ENCODE data around the gene SNRK. TPM values are rescaled to one million over a fixed set of nuclear protein-coding genes. Genes with fewer than 3 reads are reported as not detected.

SNRK gene
- total RNA-seq, 1 donor from 2014 or later: 50.6 TPM

DNA sequence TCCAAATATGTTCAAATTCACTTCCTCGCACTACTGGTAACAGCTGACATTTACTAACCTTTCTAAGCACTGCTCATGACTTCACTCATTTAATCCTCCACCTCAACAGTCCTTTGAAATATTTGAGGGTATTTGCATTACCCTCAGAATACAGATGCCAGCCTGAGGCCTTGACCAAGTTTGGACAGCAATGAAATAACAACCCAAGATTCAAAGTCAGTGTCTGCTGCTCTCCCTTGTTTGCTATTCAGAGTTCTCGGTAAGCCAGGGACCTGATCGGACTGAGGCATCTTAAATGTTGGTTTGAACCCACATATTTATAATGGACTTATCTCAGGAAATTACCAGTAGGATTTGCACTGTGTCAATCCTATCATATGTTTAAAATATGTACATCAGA, 19.9 kb upstream of the SNRK start:
- Histone ChIP-seq H3K4me1 (ENCODE audit: control insufficient read depth in 3 of 3, insufficient read depth in 3 of 3, low read length in 3 of 3) (no peaks in the 10 kb centered on the region), H3K9me3 (ENCODE audit: control insufficient read depth in 3 of 3, low read length in 3 of 3) (no peaks in the 10 kb centered on the region)

DNA sequence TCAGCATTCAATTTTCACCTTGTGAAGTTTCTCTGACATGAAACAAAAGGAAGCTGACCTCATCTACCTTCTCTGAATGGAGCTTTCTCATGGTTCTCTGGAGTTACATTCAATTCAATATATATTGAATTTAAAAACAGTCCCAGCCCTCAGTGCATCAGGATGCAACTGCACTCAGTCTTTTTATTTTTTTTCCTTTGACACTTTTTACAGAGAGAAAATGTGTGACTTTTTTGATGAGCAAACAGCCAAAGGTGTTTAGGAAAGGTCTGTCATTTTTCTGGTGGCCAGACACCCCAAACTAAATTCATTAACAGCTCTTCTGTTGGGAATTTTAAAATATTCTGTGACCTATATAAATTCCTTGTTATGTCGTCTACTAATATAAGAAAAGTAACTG, 19.3 kb upstream of the SNRK start:
- Histone ChIP-seq H3K4me3 (ENCODE audit: low read length in 3 of 3) (no peak overlapping the region), H3K36me3 (ENCODE audit: control insufficient read depth in 3 of 3, insufficient read depth in 3 of 3, low read length in 3 of 3) (no peaks in the 10 kb centered on the region), H3K4me1 (ENCODE audit: control insufficient read depth in 3 of 3, insufficient read depth in 3 of 3, low read length in 3 of 3) (no peaks in the 10 kb centered on the region)

More for the DNA sequence above, 19.9 kb upstream of the SNRK start:
- Histone ChIP-seq H3K36me3 (ENCODE audit: control insufficient read depth in 3 of 3, insufficient read depth in 3 of 3, low read length in 3 of 3) (no peaks in the 10 kb centered on the region), H3K27me3 (ENCODE audit: control insufficient read depth in 3 of 3, insufficient read depth in 3 of 3, low read length in 3 of 3) (no peaks in the 10 kb centered on the region), H3K9ac (ENCODE audit: low read depth in 1 of 3, low read length in 3 of 3) (no peak overlapping the region), H3K4me3 (ENCODE audit: low read length in 3 of 3) (no peak overlapping the region), H3K27ac (ENCODE audit: low read depth, low read length) (no peak overlapping the region)

DNA sequence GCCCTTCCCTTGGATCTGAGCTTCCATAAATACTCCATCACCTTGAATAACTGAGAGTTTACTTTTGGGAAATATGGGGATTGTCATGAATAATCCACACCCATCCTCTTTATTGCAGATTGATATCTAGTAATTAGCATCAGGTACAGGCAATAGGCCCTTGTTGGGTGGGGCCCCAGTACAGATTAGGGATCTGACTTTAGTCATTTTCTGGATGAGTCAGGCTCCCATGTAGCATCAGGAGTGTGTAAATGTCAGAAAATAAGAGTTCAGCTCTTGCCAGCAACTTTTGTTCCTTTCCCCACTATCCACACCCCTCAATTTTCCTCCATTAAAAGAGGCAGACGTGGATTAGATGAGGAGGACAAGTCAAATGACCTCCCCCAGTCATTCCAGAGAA, 17.7 kb upstream of the SNRK start:
- Histone ChIP-seq H3K27ac (ENCODE audit: low read depth, low read length) (no peak overlapping the region), H3K4me1 (ENCODE audit: control insufficient read depth in 3 of 3, insufficient read depth in 3 of 3, low read length in 3 of 3) (no peaks in the 10 kb centered on the region), H3K9me3 (ENCODE audit: control insufficient read depth in 3 of 3, low read length in 3 of 3) (no peaks in the 10 kb centered on the region), H3K27me3 (ENCODE audit: control insufficient read depth in 3 of 3, insufficient read depth in 3 of 3, low read length in 3 of 3) (no peaks in the 10 kb centered on the region), H3K9ac (ENCODE audit: low read depth in 1 of 3, low read length in 3 of 3) (no peak overlapping the region), H3K36me3 (ENCODE audit: control insufficient read depth in 3 of 3, insufficient read depth in 3 of 3, low read length in 3 of 3) (no peaks in the 10 kb centered on the region), H3K4me3 (ENCODE audit: low read length in 3 of 3) (no peak overlapping the region)

More for the DNA sequence above, 19.3 kb upstream of the SNRK start:
- H3K9ac ChIP-seq (ENCODE audit: low read depth in 1 of 3, low read length in 3 of 3): no peak overlapping the region
- H3K27ac ChIP-seq (ENCODE audit: low read depth, low read length): no peak overlapping the region
- H3K9me3 ChIP-seq (ENCODE audit: control insufficient read depth in 3 of 3, low read length in 3 of 3): no peaks in the 10 kb centered on the region
- no peaks in the 10 kb centered on the region for H3K27me3 ChIP-seq (ENCODE audit: control insufficient read depth in 3 of 3, insufficient read depth in 3 of 3, low read length in 3 of 3)

DNA sequence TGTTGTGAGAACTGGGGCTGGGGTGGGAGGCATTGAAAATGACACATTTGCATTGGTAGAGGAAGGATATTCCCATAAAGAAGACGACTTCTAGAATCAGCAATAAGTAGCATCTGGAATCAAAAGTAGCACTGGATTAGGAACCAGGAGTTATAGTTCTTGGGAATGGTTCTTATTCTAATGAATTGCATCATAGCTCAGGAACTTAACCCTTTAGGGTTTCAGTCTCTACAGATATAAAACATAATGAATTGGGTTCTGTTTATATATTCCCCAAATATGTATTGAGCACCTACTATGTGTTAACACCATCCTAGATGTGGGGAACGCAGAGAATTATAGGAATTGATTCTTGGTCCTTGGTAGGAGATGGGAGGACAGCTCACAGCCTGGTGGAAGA, 16.3 kb upstream of the SNRK start:
- no peak overlapping the region for H3K9ac ChIP-seq (ENCODE audit: low read depth in 1 of 3, low read length in 3 of 3)
- H3K4me3 ChIP-seq (ENCODE audit: low read length in 3 of 3): no peak overlapping the region
- no peaks in the 10 kb centered on the region for H3K27me3 ChIP-seq (ENCODE audit: control insufficient read depth in 3 of 3, insufficient read depth in 3 of 3, low read length in 3 of 3)
- no peaks in the 10 kb centered on the region for H3K4me1 ChIP-seq (ENCODE audit: control insufficient read depth in 3 of 3, insufficient read depth in 3 of 3, low read length in 3 of 3)
- H3K27ac ChIP-seq (ENCODE audit: low read depth, low read length): no peak overlapping the region
- H3K9me3 ChIP-seq (ENCODE audit: control insufficient read depth in 3 of 3, low read length in 3 of 3): no peaks in the 10 kb centered on the region
- H3K36me3 ChIP-seq (ENCODE audit: control insufficient read depth in 3 of 3, insufficient read depth in 3 of 3, low read length in 3 of 3): no peaks in the 10 kb centered on the region

DNA sequence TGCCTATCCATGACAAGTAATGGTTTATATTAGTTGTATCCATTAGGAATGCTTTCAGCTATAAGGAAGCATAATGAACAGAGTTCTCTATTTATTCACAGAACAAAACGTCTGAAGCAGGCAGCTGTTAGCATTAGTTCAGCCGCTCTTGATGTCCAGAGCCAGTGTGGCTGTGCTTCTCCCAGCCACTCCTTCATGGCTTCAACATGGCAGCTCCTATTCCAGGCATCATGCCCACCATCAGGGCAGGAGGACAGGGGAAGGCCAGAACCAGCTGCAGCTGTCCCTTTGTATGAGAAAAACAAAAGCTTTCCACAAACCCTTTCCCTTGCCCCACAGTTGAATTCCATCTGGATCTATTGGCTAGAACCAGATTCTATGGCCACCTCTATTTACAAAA, 12.9 kb upstream of the SNRK start:
- no peaks in the 10 kb centered on the region for H3K27me3 ChIP-seq (ENCODE audit: control insufficient read depth in 3 of 3, insufficient read depth in 3 of 3, low read length in 3 of 3)
- no peaks in the 10 kb centered on the region for H3K36me3 ChIP-seq (ENCODE audit: control insufficient read depth in 3 of 3, insufficient read depth in 3 of 3, low read length in 3 of 3)
- no peaks in the 10 kb centered on the region for H3K4me1 ChIP-seq (ENCODE audit: control insufficient read depth in 3 of 3, insufficient read depth in 3 of 3, low read length in 3 of 3)
- no peak overlapping the region for H3K4me3 ChIP-seq (ENCODE audit: low read length in 3 of 3)
- H3K27ac ChIP-seq (ENCODE audit: low read depth, low read length): no peak overlapping the region
- H3K9me3 ChIP-seq (ENCODE audit: control insufficient read depth in 3 of 3, low read length in 3 of 3): no peaks in the 10 kb centered on the region
- no peak overlapping the region for H3K9ac ChIP-seq (ENCODE audit: low read depth in 1 of 3, low read length in 3 of 3)

DNA sequence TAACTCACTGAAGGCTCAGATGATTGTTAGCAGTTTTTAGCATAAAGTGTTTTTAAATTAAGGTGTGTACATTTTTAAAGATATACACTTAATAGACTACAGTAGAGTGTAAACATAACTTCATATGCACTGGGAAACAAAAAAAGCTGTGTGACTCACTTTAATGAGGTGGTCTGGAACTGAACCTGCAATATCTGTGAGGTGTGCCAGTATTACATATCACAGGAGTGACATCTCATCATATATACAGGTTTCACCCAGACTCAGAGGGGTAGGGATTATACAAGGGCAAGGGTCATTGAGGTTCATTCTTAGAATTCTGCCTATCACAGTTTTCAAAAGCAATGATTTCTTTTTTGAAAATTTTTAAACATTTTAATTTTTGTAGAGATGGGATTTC, 7.3 kb upstream of the SNRK start:
- Histone ChIP-seq H3K4me1 (ENCODE audit: control insufficient read depth in 3 of 3, insufficient read depth in 3 of 3, low read length in 3 of 3) (no peaks in the 10 kb centered on the region), H3K36me3 (ENCODE audit: control insufficient read depth in 3 of 3, insufficient read depth in 3 of 3, low read length in 3 of 3) (no peaks in the 10 kb centered on the region), H3K27ac (ENCODE audit: low read depth, low read length) (no peak overlapping the region)

DNA sequence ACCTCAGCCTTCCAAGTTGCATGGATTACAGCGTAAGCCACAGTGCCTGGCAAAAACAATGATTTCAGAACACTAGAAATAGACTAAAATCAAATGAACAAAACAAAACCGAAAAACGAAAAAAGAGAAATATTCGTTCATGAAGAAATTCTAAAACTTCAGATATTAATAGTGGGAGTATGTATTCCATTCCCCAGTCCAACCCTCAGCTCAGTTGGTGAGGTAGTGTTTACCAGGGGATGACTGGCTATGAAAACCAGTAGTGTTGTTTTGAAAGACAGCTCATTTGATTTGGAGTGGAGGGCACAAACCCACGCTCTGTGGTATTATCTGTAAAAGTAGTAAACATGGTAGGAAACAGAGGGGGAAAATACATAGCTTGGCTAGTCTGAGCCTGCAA, 6.8 kb upstream of the SNRK start:
- no peaks in the 10 kb centered on the region for H3K36me3 ChIP-seq (ENCODE audit: control insufficient read depth in 3 of 3, insufficient read depth in 3 of 3, low read length in 3 of 3)
- no peak overlapping the region for H3K9ac ChIP-seq (ENCODE audit: low read depth in 1 of 3, low read length in 3 of 3)
- H3K27ac ChIP-seq (ENCODE audit: low read depth, low read length): no peak overlapping the region
- H3K9me3 ChIP-seq (ENCODE audit: control insufficient read depth in 3 of 3, low read length in 3 of 3): no peaks in the 10 kb centered on the region
- no peaks in the 10 kb centered on the region for H3K4me1 ChIP-seq (ENCODE audit: control insufficient read depth in 3 of 3, insufficient read depth in 3 of 3, low read length in 3 of 3)
- H3K27me3 ChIP-seq (ENCODE audit: control insufficient read depth in 3 of 3, insufficient read depth in 3 of 3, low read length in 3 of 3): no peaks in the 10 kb centered on the region
- no peak overlapping the region for H3K4me3 ChIP-seq (ENCODE audit: low read length in 3 of 3)

More for the DNA sequence above, 7.3 kb upstream of the SNRK start:
- no peaks in the 10 kb centered on the region for H3K9me3 ChIP-seq (ENCODE audit: control insufficient read depth in 3 of 3, low read length in 3 of 3)
- no peak overlapping the region for H3K4me3 ChIP-seq (ENCODE audit: low read length in 3 of 3)
- H3K9ac ChIP-seq (ENCODE audit: low read depth in 1 of 3, low read length in 3 of 3): no peak overlapping the region
- H3K27me3 ChIP-seq (ENCODE audit: control insufficient read depth in 3 of 3, insufficient read depth in 3 of 3, low read length in 3 of 3): no peaks in the 10 kb centered on the region

DNA sequence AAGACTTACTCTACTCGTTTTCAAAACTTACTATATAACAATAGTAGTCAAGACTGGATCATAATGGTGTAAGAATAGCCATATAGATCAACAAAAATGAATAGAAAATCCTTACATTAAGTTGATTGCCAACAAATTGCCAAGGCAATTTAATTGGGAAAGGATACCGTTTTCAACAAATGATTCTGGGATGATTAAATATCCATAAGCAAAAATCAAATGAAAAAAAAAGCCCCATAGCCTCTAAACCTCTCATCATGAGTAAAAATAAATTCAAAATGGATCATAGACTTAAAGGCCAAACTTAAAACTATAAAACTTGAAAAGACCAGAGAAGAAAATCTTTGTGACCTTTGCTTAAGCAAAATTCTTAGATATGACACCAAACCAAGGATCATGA, 5.3 kb upstream of the SNRK start:
- H3K9ac ChIP-seq (ENCODE audit: low read depth in 1 of 3, low read length in 3 of 3): no peak overlapping the region
- H3K36me3 ChIP-seq (ENCODE audit: control insufficient read depth in 3 of 3, insufficient read depth in 3 of 3, low read length in 3 of 3): no peaks in the 10 kb centered on the region
- H3K27ac ChIP-seq (ENCODE audit: low read depth, low read length): no peak overlapping the region
- H3K9me3 ChIP-seq (ENCODE audit: control insufficient read depth in 3 of 3, low read length in 3 of 3): no peaks in the 10 kb centered on the region
- no peaks in the 10 kb centered on the region for H3K27me3 ChIP-seq (ENCODE audit: control insufficient read depth in 3 of 3, insufficient read depth in 3 of 3, low read length in 3 of 3)
- no peak overlapping the region for H3K4me3 ChIP-seq (ENCODE audit: low read length in 3 of 3)
- peaks cover 0 to 7% (median 7%) of the 10 kb centered on the region in 3 donors for H3K4me1 ChIP-seq (ENCODE audit: control insufficient read depth in 3 of 3, insufficient read depth in 3 of 3, low read length in 3 of 3)

DNA sequence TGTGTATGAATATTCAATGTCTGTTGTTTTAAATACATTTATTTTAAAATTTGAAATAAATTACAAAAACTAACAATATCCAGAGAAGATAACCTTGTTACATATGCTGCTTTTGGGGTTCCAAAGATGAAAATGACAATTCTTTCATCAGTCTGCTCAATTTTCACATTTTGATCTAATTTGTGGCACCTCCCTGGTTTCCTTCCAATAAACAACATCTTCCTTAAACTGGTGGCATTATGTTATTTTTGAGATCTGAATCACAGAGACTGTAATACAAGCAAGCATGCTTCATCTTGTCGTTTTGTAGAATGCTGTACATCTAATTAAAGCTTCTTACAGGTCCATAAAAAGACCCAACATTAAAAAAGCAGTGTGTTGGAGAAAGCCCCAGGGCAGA, 2.2 kb upstream of the SNRK start:
- Histone ChIP-seq H3K27me3 (ENCODE audit: control insufficient read depth in 3 of 3, insufficient read depth in 3 of 3, low read length in 3 of 3) (no peaks in the 10 kb centered on the region), H3K9ac (ENCODE audit: low read depth in 1 of 3, low read length in 3 of 3) (no peak overlapping the region), H3K27ac (ENCODE audit: low read depth, low read length) (no peak overlapping the region), H3K9me3 (ENCODE audit: control insufficient read depth in 3 of 3, low read length in 3 of 3) (no peaks in the 10 kb centered on the region), H3K36me3 (ENCODE audit: control insufficient read depth in 3 of 3, insufficient read depth in 3 of 3, low read length in 3 of 3) (no peaks in the 10 kb centered on the region), H3K4me3 (ENCODE audit: low read length in 3 of 3) (no peak overlapping the region), H3K4me1 (ENCODE audit: control insufficient read depth in 3 of 3, insufficient read depth in 3 of 3, low read length in 3 of 3) (peaks cover 8 to 22% (median 15%) of the 10 kb centered on the region in 3 donors)

DNA sequence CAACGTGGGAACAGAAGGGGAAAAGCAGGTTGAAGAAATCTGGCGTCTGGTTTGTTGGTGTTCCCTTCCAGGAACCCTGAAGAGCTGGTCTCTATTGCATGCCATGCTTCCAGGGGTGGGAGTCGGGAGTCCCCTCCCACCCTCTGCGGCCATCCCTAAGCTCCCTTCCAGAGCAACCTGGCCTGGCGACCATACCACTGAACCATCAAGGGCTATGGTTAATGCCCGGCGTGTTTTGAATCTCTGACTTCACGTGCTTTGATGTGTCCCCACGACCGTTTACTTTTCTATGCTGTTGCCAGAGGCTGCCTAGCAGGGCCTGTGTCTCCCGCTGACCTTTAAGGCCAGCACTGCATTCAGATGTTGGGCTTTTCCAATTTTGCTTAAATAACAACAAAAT, 696 bp upstream of the SNRK start:
- H3K9ac ChIP-seq (ENCODE audit: low read depth in 1 of 3, low read length in 3 of 3): peak overlapping the region in 1 of 3 donors; percentile 68
- H3K27me3 ChIP-seq (ENCODE audit: control insufficient read depth in 3 of 3, insufficient read depth in 3 of 3, low read length in 3 of 3): no peaks in the 10 kb centered on the region
- H3K9me3 ChIP-seq (ENCODE audit: control insufficient read depth in 3 of 3, low read length in 3 of 3): no peaks in the 10 kb centered on the region
- H3K4me1 ChIP-seq (ENCODE audit: control insufficient read depth in 3 of 3, insufficient read depth in 3 of 3, low read length in 3 of 3): peaks cover 21 to 28% (median 23%) of the 10 kb centered on the region in 3 donors
- peaks cover 0 to 4% (median 4%) of the 10 kb centered on the region in 3 donors for H3K36me3 ChIP-seq (ENCODE audit: control insufficient read depth in 3 of 3, insufficient read depth in 3 of 3, low read length in 3 of 3)
- H3K4me3 ChIP-seq (ENCODE audit: low read length in 3 of 3): peak overlapping the region in 1 of 3 donors; percentile 67
- peak overlapping the region; percentile 48 for H3K27ac ChIP-seq (ENCODE audit: low read depth, low read length)
